Measurements from ENCODE around the gene CTNNA3.

The CTNNA3 gene

GRCh38 chr10:66209025-66209424 is 1487.0 kb downstream of the CTNNA3 start:
- no peak overlapping the region for H3K4me3 ChIP-seq (ENCODE audit: control insufficient read depth, low read depth, low read length)
- TF ChIP-seq CTCF (IDR thresholded peaks at IDR 0.05; ENCODE audit: control insufficient read depth, insufficient read depth, low read depth, low read length, missing control alignments): no peak
- DNase-seq (ENCODE audit: low read depth): no peak

- H3K4me3 ChIP-seq (ENCODE audit: control insufficient read depth, low read depth, low read length): no peak overlapping the region
- DNase-seq (ENCODE audit: low read depth): no peak
- TF ChIP-seq CTCF (IDR thresholded peaks at IDR 0.05; ENCODE audit: control insufficient read depth, insufficient read depth, low read depth, low read length, missing control alignments): no peak
These were observed 1491.2 kb downstream of the CTNNA3 start for GRCh38 chr10:66204838-66205237.

- TF ChIP-seq CTCF (IDR thresholded peaks at IDR 0.05; ENCODE audit: control insufficient read depth, insufficient read depth, low read depth, low read length, missing control alignments): no peak
- H3K4me3 ChIP-seq (ENCODE audit: control insufficient read depth, low read depth, low read length): no peak overlapping the region
- DNase-seq (ENCODE audit: low read depth): no peak
These were observed 1493.9 kb downstream of the CTNNA3 start for GRCh38 chr10:66202101-66202500.

- no peak overlapping the region for H3K4me3 ChIP-seq (ENCODE audit: control insufficient read depth, low read depth, low read length)
- no peak for DNase-seq (ENCODE audit: low read depth)
- TF ChIP-seq CTCF (IDR thresholded peaks at IDR 0.05; ENCODE audit: control insufficient read depth, insufficient read depth, low read depth, low read length, missing control alignments): no peak
These were observed 1503.7 kb downstream of the CTNNA3 start for GRCh38 chr10:66192162-66192831.

GRCh38 chr10:66190413-66190812 is 1505.6 kb downstream of the CTNNA3 start:
- DNase-seq (ENCODE audit: low read depth): no peak
- H3K4me3 ChIP-seq (ENCODE audit: control insufficient read depth, low read depth, low read length): no peak overlapping the region
- no peak for TF ChIP-seq CTCF (IDR thresholded peaks at IDR 0.05; ENCODE audit: control insufficient read depth, insufficient read depth, low read depth, low read length, missing control alignments)

- no peak overlapping the region for H3K4me3 ChIP-seq (ENCODE audit: control insufficient read depth, low read depth, low read length)
- DNase-seq (ENCODE audit: low read depth): no peak
- no peak for TF ChIP-seq CTCF (IDR thresholded peaks at IDR 0.05; ENCODE audit: control insufficient read depth, insufficient read depth, low read depth, low read length, missing control alignments)
These were observed 1506.7 kb downstream of the CTNNA3 start for GRCh38 chr10:66189271-66189670.
